Nephron (organoid): ENCODE results near the gene SLC7A14.

Experiments used
- H3K27ac Mint-ChIP-seq, 3 experiments: 2 replicates each; pipeline ENCODE4 v1.8.0; 2020; ENCODE audit warnings: mixed read lengths in 3 of 3, mild to moderate bottlenecking in 2 of 3, moderate library complexity in 1 of 3
- H3K27me3 Mint-ChIP-seq: 2 replicates; pipeline ENCODE4 v1.8.0; 2021; ENCODE audit warnings: low read depth, mild to moderate bottlenecking, moderate library complexity, mixed read lengths
- H3K36me3 Mint-ChIP-seq: 2 replicates; pipeline ENCODE4 v1.8.0; 2020; ENCODE audit warnings: low read depth, mixed read lengths
- H3K4me1 Mint-ChIP-seq: 2 replicates; pipeline ENCODE4 v1.8.0; 2020; ENCODE audit warnings: mixed read lengths
- H3K4me3 Mint-ChIP-seq, 3 experiments: 2 replicates each; pipeline ENCODE4 v1.8.0; 2020; ENCODE audit warnings: mild to moderate bottlenecking in 3 of 3, mixed read lengths in 3 of 3, moderate library complexity in 2 of 3
- H3K9me3 Mint-ChIP-seq: 2 replicates; pipeline ENCODE4 v1.8.0; 2020; ENCODE audit warnings: mixed read lengths
- CTCF ChIP-seq, 3 experiments: fragments of 200-600 bp; sonication (generic); IDR thresholded peaks; one replicate each; pipeline ENCODE4 v1.5.0; 2021; ENCODE audit warnings: antibody characterized with exemption in 3 of 3; ENCODE audit not compliant: unreplicated experiment in 3 of 3

SLC7A14 gene

DNA sequence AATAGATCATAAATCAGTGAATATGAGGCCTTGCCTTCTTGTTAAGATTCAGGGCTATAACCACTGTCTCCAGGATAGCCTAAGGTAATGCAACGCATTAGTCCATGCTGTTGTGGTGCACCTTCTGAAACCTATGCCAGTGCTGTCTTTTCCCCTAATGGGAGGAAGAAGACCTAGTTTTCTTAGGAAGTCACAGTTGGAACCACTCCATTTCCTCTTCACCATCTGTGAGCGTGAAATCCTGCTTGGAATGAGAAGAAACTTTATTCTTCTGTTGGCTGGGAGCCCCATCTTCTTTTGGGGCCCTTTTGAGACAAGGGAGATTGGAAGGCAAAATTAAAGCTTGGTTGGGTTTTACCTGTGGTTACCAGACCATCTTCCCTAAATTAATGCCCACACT, 25.9 kb upstream of the SLC7A14 start:
- TF ChIP-seq CTCF (IDR thresholded peaks at IDR 0.05; ENCODE audit: unreplicated experiment in 3 of 3): no peak
- Mint-ChIP-seq H3K9me3 (no peaks in the 10 kb centered on the region), H3K4me3 (no peak overlapping the region), H3K4me1 (peaks cover 7% of the 10 kb centered on the region), H3K27me3 (peaks cover 4% of the 10 kb centered on the region), H3K27ac (peak overlapping the region in 2 of 3 experiments; percentile 29), H3K36me3 (no peaks in the 10 kb centered on the region)

- TF ChIP-seq CTCF (IDR thresholded peaks at IDR 0.05; ENCODE audit: unreplicated experiment in 3 of 3): no peak
- Mint-ChIP-seq H3K4me3 (no peak overlapping the region), H3K27me3 (peaks cover 4% of the 10 kb centered on the region), H3K27ac (no peak overlapping the region), H3K4me1 (peaks cover 7% of the 10 kb centered on the region), H3K9me3 (no peaks in the 10 kb centered on the region), H3K36me3 (no peaks in the 10 kb centered on the region)
These were observed 24.5 kb upstream of the SLC7A14 start for GRCh38 chr3:170610321-170610884.

DNA sequence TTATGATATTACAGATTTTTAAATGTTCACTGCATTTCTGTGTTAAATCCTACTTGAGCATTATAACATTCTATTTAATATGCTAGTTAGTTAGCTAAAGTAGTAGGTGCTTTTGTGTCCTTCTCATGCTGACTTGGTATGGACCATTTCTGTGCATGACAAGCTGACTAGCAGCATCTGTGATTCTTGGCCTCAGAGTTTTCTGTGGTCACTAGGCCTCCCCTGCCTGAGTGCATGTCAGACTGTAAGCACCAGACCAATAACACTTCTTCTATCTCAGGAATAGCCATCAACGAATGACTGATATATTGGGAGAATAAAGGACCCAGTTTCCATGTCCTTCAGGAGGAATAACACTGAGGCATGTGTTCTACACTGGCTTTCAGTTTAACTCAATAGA, 22.6 kb upstream of the SLC7A14 start:
- Mint-ChIP-seq H3K27me3 (peaks cover 4% of the 10 kb centered on the region), H3K4me3 (no peak overlapping the region), H3K36me3 (no peaks in the 10 kb centered on the region), H3K4me1 (peaks cover 7% of the 10 kb centered on the region), H3K27ac (no peak overlapping the region), H3K9me3 (no peaks in the 10 kb centered on the region)
- no peak for TF ChIP-seq CTCF (IDR thresholded peaks at IDR 0.05; ENCODE audit: unreplicated experiment in 3 of 3)

DNA sequence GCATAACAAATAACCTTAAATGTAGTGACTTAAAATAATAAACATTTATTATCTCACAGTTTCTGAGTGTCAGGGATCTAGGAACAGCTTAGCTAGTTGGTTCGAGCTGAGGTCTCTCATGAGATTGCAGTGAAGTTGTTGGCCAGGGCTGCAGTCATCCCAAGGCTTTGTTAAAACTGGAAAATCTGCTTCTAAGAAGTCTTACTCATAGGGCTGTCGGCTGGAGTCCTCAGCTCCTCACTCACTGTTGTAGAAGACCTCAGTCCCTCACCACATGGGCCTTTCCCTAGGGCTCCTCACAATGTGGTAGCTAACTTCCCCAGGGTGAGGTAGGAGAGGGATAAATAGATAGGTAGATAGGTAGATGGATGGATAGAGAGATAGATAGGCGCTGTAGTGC, 20.8 kb upstream of the SLC7A14 start:
- Mint-ChIP-seq H3K27me3 (peaks cover 4% of the 10 kb centered on the region), H3K36me3 (no peaks in the 10 kb centered on the region), H3K9me3 (no peaks in the 10 kb centered on the region), H3K27ac (no peak overlapping the region), H3K4me1 (peaks cover 5% of the 10 kb centered on the region), H3K4me3 (no peak overlapping the region)
- no peak for TF ChIP-seq CTCF (IDR thresholded peaks at IDR 0.05; ENCODE audit: unreplicated experiment in 3 of 3)

DNA sequence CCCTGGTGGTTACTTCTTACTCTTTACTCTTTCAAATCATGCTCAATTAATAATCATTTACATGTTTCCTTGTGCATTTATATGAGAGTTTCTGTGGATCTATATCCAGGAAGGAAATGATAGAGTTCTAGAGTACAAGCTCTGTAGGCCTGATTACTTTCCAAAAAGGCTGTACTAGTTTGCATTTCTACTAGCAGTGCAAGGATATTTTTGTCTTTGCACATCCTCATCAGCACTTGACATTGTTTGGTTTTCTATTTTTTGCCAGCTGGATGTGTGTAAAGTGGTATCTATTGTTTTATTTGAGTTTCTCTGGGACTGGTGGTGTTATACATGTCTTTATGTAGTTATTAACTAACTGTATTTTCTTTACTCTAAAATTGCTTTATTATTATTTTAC, 19.6 kb upstream of the SLC7A14 start:
- no peaks in the 10 kb centered on the region for H3K27me3 Mint-ChIP-seq
- H3K4me3 Mint-ChIP-seq: no peak overlapping the region
- H3K4me1 Mint-ChIP-seq: no peaks in the 10 kb centered on the region
- H3K36me3 Mint-ChIP-seq: no peaks in the 10 kb centered on the region
- H3K27ac Mint-ChIP-seq: no peak overlapping the region
- TF ChIP-seq CTCF (IDR thresholded peaks at IDR 0.05; ENCODE audit: unreplicated experiment in 3 of 3): no peak
- no peaks in the 10 kb centered on the region for H3K9me3 Mint-ChIP-seq

- Mint-ChIP-seq H3K36me3 (no peaks in the 10 kb centered on the region), H3K27me3 (no peaks in the 10 kb centered on the region), H3K4me3 (no peak overlapping the region), H3K4me1 (no peaks in the 10 kb centered on the region), H3K9me3 (no peaks in the 10 kb centered on the region), H3K27ac (no peak overlapping the region)
- TF ChIP-seq CTCF (IDR thresholded peaks at IDR 0.05; ENCODE audit: unreplicated experiment in 3 of 3): no peak
These were observed 18.1 kb upstream of the SLC7A14 start for GRCh38 chr3:170603770-170604510.
